Left ventricle myocardium inferior (tissue), 1 donor: ENCODE measurements around the gene OMD. TPM values are rescaled to one million over a fixed set of nuclear protein-coding genes. Genes with fewer than 3 reads are reported as not detected.

Experiments used
- DNase-seq: peaks from one replicate; pipeline ENCODE4 v3.0.0-alpha.2; 2020
- H3K27ac ChIP-seq: fragments of 200-600 bp; replicated peaks from 2 replicates; pipeline ENCODE4 v1.8.0; 2021
- H3K27me3 ChIP-seq: fragments of 200-600 bp; 2 replicates; pipeline ENCODE4 v1.8.0; 2021; ENCODE audit warnings: low read depth
- H3K36me3 ChIP-seq: fragments of 200-600 bp; 2 replicates; pipeline ENCODE4 v1.8.0; 2021
- H3K4me1 ChIP-seq: fragments of 200-600 bp; 2 replicates; pipeline ENCODE4 v1.8.0; 2021
- H3K4me3 ChIP-seq: fragments of 200-600 bp; 2 replicates; pipeline ENCODE4 v1.8.0; 2021; ENCODE audit warnings: mild to moderate bottlenecking, moderate library complexity
- H3K9me3 ChIP-seq: fragments of 200-600 bp; replicated peaks from 2 replicates; pipeline ENCODE4 v1.8.0; 2021
- intact Hi-C: fragments of 100-400 bp; cut with micrococcal nuclease; formaldehyde crosslinking; loops from one replicate; pipeline ENCODE4 v1.11.0; 2022
- long read RNA-seq: library from polyadenylated mRNA; unstranded; transcript quantifications from one replicate; pipeline ENCODE4 v2.0.0, GENCODE V29; 2021
- total RNA-seq: library from RNA; stranded (reverse); fragmentation: NEBNext Ultra II Directional; extraction: Animal tissue kit (Norgen Biotek cat#: 25700); gene quantifications from one replicate; pipeline ENCODE4 v1.2.1, GENCODE V29; 2021
- TF ChIP-seq, protein P1 (sequence below): fragments of 200-600 bp; IDR thresholded peaks from 2 replicates; pipeline ENCODE4 v1.8.0; 2021; ENCODE audit warnings: antibody characterized with exemption, mild to moderate bottlenecking, borderline replicate concordance
- donor health status: DM: no; HTN: yes; CAD: no; lungs with severe emphysema.

Gene OMD, protein sequence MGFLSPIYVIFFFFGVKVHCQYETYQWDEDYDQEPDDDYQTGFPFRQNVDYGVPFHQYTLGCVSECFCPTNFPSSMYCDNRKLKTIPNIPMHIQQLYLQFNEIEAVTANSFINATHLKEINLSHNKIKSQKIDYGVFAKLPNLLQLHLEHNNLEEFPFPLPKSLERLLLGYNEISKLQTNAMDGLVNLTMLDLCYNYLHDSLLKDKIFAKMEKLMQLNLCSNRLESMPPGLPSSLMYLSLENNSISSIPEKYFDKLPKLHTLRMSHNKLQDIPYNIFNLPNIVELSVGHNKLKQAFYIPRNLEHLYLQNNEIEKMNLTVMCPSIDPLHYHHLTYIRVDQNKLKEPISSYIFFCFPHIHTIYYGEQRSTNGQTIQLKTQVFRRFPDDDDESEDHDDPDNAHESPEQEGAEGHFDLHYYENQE
- total RNA-seq: 6.4 TPM
- long read RNA-seq, partial matches to known transcripts: 0 of 2 reads
- long read RNA-seq, other reads (novel, unspliced or antisense): 0 of 2 reads

DNA sequence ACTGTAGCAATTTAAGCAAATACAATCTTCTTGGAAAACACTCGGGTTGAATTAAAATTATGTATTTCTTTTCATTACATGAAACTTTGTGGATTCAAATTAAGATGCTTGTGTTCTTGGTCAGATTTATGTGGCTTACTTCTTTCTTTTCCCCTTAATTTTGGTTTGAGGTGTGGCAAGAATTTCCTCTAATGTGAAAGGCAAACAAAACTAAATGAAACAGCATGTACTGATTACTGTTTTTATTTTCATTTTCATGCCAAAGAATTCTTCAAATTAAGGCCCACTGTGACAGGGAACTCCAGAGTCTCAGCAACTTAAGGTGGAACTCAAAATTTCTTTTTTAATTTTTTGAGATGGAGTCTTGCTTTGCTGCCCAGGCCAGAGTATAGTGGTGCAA lies at the start of gene OMD:
Gene OMD (minus strand): TSS at position 132 of the 400 bp plus-strand sequence. CDS start 6,913 bp downstream, outside the sequence.
- Histone ChIP-seq H3K27me3 (no peaks in the 10 kb centered on the region), H3K36me3 (no peaks in the 10 kb centered on the region), H3K4me1 (peaks cover 10% of the 10 kb centered on the region), H3K4me3 (peak within 1 kb of the TSS; percentile 42), H3K27ac (peak within 1 kb of the TSS; percentile 67), H3K9me3 (no peaks in the 10 kb centered on the region)
- TF ChIP-seq, protein P1, sequence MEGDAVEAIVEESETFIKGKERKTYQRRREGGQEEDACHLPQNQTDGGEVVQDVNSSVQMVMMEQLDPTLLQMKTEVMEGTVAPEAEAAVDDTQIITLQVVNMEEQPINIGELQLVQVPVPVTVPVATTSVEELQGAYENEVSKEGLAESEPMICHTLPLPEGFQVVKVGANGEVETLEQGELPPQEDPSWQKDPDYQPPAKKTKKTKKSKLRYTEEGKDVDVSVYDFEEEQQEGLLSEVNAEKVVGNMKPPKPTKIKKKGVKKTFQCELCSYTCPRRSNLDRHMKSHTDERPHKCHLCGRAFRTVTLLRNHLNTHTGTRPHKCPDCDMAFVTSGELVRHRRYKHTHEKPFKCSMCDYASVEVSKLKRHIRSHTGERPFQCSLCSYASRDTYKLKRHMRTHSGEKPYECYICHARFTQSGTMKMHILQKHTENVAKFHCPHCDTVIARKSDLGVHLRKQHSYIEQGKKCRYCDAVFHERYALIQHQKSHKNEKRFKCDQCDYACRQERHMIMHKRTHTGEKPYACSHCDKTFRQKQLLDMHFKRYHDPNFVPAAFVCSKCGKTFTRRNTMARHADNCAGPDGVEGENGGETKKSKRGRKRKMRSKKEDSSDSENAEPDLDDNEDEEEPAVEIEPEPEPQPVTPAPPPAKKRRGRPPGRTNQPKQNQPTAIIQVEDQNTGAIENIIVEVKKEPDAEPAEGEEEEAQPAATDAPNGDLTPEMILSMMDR: no peak
- DNase-seq: no peak
- intact Hi-C loops: no loop called here

DNA sequence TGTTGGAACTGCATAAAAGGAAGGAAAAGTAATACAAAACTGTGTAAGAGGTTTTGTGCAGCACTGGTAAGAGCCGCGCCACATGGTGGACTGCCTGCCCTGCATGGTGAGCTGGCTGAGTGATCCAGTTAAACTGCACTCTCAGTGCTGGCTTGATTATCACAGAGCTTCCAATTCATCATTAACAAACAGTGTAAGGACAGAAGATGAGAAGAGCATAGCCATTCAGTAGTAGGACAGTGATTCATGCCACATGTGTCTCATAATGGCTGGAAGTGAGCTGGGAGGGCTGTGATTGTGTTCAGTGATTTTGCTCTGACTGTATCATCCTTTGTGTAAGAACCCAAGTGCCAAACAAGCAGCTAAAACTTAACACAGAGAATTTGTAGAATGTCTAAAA lies 43.9 kb upstream of the OMD start:
- Histone ChIP-seq H3K27ac (no peak overlapping the region), H3K4me1 (peaks cover 20% of the 10 kb centered on the region), H3K36me3 (peaks cover 9% of the 10 kb centered on the region), H3K9me3 (no peaks in the 10 kb centered on the region), H3K27me3 (no peaks in the 10 kb centered on the region), H3K4me3 (no peak overlapping the region)
- intact Hi-C loops: no loop called here
- DNase-seq: no peak
- TF ChIP-seq, protein P1: no peak

DNA sequence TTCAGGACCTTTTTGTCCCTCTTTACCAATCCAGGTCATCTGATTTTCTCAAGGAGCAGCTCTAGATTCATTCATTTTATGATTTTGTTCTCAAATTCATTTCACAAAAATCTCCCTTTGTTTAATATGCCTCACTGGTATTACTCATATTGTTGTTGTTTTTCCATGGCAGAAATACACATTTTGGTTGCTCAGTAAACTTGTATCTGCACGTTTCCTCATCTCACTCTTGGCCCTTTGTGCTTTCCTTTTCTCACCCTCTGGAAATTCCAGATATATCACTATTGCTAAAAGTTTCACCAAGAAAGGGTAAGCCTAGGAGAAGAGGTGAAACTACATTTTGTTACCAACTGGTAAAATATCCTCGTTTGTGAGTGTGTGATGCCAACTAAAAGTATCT lies 43.2 kb upstream of the OMD start:
- DNase-seq: no peak
- Histone ChIP-seq H3K27ac (no peak overlapping the region), H3K27me3 (no peaks in the 10 kb centered on the region), H3K4me1 (peaks cover 22% of the 10 kb centered on the region), H3K4me3 (no peak overlapping the region), H3K9me3 (no peaks in the 10 kb centered on the region), H3K36me3 (peaks cover 9% of the 10 kb centered on the region)
- TF ChIP-seq, protein P1: no peak
- intact Hi-C loops: no loop called here

DNA sequence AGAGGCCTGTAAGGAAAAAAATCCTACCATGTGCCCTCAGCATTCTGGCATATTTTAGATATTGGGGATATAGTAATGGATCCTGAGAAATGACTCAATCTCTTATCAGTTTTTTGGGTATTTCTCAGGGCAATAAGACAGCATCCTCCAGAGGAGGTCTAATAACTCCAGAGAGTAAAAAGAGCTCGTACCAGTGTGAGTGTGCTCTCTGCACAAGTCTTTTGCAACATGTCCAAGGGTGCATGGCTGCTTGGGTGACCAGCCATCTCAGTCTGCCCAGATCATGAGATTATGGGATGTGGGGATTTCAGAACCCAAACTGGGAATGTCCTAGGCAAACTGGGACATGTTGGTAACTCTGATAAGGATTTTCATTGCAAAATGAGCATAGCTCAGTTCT lies 42.8 kb upstream of the OMD start:
- DNase-seq: no peak
- TF ChIP-seq, protein P1: no peak
- Histone ChIP-seq H3K4me1 (peaks cover 22% of the 10 kb centered on the region), H3K36me3 (peaks cover 9% of the 10 kb centered on the region), H3K27ac (no peak overlapping the region), H3K27me3 (no peaks in the 10 kb centered on the region), H3K4me3 (no peak overlapping the region), H3K9me3 (no peaks in the 10 kb centered on the region)
- intact Hi-C loops: no loop called here

DNA sequence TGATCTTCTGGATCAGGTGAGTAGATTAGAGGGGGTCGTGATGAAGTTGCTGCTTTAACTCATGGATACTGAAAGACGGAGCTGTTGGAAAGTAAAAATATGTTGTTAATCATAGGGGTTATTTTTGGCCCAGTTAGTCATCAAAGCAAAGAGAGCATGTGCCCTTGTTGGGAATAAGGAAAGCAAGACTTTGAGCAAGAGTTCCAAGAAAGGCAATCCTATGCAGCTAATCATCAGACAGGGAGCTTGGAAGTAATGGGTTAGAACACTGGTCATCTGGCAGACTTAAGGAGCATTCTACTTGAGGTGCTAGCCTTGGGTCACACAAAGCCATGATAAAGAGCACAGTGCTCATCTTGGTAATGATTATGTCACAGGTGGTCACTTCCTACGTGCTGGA lies 39.7 kb upstream of the OMD start:
- intact Hi-C loops: no loop called here
- H3K27ac ChIP-seq: peak overlapping the region; percentile 45
- TF ChIP-seq, protein P1: no peak
- H3K27me3 ChIP-seq: no peaks in the 10 kb centered on the region
- peaks cover 22% of the 10 kb centered on the region for H3K4me1 ChIP-seq
- H3K9me3 ChIP-seq: no peaks in the 10 kb centered on the region
- H3K4me3 ChIP-seq: no peak overlapping the region
- no peak for DNase-seq
- peaks cover 4% of the 10 kb centered on the region for H3K36me3 ChIP-seq
